UCSD-AML1 (cell line): Measurements from ENCODE around the gene FAM98A.

Experiments
- DNase-seq: peaks from one replicate; lab custom pipeline; 2025; ENCODE audit not compliant: unreplicated experiment; lab: John Stamatoyannopoulos, UW

FAM98A gene

DNA sequence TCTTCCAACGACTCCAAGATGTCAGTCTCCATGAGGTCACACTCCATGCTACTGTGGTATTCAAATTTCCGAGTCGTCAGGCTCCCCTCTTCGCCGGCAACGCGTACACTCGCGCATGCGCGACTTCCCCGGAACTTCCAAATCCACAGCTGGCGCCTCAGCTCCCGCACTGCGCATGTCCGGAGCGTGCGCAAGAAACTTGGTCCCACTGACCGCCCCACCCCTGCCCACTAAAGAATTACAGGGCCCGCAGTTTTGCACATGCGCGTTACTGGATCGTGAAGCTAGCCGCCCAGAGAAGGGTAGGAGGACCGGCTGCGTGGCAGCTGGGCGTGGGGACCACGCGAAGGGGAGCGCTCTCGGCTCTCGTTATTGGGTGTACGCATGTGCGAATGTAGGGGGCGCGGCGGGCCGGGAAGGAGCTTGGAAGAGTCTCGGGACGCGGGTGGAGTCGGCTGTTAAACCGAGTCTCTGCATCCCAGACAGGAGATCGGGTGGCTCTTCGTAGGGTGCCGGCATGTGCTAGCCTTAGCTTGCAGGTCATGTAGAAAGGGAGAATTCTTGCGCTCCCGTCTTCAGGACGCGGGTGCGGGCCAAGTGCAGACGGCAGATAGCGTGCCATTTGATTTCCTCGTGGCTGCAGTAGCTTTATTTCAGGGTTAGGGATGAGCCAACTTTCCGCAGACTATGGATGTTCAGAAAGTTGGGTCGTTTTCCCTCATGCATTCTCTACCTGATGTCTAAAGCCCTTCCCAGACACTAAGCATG is at the start of gene FAM98A:
FAM98A (minus strand) TSS at position 125 of the 768 bp plus-strand sequence; CDS start at position 47, 78 bp downstream.
- DNase-seq, result peak; percentile 100

DNA sequence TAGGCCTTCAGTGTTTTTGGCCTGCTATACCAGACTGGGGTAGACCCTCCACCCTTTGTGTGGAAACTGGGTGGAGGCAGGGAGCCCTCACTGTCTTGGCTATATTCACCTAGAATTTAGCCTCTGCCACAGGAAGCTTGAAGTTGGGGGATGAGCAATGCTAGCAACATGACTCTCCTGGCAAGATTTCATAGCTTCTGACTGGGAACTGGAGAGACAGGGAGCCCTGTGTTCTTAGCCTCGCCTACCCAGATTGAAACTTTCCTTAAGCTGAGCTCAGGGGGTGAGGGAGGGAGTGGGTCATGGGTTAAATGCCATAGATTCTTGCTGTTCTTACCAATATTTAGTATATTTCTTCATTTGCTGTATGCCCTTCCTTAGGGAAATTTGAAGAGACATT is 46.8 kb upstream of the FAM98A start:
- no peak for DNase-seq

DNA sequence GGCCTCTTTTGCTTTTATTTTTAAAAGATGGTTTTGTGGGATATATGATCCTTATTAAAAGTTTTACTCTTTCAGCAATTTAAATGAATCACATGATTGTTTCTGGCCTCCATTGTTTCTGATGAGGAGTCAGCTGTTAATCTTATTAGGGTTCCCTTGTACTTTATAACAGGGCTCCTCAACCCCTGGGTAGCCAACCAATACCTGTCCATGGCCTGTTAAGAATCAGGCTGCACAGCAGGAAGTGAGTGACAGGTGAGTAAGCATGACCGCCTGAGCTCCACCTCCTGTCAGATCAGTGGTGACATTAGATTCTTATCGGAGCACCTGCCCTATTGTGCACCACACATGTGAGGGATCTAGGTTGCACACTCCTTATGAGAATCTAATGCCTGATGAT is 45.1 kb upstream of the FAM98A start:
- no peak for DNase-seq

DNA sequence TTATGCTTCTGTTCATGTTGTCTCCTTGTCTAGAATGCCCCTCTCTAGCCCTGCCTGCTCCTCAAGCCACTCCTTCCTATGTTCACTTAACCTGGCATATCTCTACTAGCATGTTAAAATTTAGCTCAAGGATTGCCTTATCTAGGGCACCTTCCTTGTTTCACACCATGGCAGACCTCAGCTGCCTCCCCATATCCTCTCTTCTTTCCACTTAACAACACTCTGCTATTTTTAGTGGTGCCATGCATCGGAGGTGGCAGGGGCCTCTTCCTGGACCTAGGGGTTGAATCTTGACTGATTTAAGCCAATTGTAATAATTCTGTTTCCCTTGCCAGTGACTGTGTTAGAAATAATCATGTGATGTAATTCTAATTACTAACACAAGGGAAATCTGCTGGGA is 36.9 kb upstream of the FAM98A start:
- DNase-seq, result peak; percentile 17

DNA sequence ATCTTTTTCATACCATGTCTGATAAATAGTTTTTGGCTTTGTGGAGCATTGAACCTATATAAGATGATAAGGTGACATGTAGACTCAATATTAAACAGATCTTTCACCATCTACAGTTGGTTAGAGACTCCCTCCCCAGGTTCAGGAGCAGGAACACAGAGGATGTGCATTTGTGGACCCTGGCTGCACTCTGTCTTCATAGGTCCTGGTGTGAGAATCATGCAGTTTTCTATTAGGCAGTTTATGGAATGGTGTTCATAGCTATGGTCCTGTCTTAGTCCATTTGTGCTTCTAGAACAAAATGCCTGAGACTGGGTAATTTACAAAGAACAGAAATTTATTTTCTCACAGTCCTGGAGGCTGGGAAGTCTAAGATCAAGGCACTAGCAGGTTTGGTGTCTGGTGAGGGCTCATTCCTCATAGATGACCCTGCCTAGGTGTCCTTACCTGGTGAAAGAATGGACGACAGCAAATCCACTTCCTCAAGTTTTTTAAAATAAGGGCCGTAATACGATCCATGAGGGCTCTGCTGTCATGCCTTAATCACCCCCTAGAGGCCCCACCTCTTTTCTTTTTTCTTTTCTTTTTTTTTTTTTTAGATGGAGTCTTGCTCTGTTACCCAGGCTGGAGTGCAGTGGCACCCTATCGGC is 35.3 kb upstream of the FAM98A start:
- DNase-seq, result no peak

DNA sequence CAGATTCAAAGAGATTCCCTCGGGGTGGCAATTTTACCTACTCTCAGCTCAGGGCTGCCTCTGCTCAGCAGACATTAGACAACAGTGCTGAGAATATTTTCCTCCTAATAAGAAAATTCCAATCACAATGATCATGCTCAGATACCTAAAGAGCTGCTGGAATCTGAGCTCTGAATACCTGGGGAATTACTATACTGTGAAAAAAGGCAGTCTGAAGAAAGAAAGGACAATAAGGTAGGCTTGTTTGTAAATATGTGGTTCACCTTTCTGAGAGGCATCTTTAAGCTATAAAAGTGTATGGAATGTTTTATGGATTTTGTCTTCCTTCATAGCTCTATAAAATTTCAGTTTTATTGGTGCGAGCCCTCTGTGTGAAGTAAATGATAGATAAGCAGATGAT is 34.2 kb upstream of the FAM98A start:
- DNase-seq, result no peak

DNA sequence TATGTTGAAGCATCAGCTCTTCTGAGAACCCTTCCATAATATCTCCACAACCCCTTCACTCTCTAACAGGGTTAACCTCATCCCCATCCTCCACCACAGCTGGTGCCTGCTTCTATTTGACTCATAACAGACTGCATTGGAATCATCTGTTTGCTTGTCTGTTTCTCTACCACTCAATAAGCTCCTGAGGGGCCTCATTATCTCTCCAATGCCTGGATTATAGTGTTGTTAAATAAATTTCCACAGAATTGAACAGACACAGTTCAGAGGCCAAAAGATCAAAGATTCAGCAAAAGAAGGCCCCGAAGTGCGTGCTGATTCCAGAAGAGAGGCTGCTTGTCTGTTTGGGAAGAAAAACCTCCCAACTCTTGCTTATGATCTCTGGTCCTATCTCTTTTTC is 33.7 kb upstream of the FAM98A start:
- no peak for DNase-seq

DNA sequence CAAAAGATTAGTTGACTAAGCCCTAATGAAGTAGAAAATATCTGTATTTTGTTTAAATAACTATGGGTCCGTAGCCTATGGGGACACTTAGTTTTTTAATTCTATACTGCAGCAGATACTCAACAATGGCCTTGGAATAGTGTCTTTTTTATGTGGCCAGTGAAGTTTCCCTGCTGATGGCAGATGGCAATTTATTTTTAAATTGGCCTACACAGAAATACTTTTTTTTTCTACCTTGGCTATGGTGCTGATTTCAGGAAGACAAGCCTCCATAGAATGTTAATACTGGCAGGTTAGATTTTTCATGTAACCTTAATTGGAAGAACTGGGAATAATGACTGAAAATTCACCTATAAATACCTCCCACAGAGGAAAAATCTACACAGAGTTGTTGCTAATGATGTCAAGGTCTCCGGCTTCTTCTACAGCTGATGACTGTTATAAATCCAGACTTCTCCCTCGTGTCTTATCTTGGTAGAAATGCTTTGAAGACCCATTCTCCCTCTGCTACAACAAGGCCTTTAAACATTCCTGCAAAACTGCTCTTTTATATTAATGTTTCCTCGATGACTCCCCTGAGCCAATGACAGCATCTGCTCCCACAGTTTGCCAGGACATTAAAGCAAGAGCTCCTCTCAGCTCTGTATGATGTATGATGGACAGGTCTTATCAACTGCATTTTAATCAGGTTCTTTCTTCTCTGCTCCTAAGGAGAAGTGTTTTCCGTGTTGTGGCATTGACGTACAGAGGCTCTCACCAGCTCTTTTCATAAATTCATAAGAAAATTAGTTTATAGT is 29.1 kb upstream of the FAM98A start:
- DNase-seq, result no peak

DNA sequence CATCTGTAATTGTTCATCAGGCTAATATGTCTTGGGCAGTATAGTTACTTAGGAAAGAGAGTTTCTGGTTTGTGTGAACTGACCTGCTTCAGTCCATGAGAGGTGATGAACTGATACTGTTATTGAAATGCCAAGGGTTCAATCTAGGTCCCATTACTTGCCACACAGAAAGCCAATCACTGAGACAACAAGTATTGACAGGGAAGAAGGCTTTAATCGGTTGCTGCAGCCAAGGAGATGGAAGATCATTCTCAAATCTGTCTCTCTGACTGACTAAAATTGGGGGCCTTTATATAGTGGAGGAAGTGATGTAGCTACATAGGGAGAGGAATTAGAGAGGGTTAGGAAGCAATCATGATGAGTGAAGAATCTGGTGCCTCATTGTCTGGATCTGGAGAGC is 19.9 kb upstream of the FAM98A start:
- DNase-seq, result no peak

DNA sequence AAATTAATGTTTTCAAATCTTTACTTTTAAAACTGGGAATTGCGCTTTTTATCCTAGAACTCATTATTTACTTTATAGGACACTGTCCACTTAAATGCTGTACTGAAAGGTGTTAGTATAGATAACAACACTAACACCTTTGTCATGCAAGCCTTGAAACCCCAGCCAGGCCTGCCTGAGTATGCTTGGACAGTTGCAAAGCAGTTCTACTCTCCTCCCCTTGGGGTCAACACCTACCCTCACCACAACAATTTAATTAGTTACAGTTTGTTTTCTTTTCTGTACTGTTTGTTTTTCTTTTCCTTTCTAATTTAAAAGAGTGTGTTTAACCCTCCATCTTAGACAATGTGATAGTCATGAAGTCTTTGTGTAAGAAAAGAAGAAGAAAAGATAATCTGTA is 18.9 kb upstream of the FAM98A start:
- DNase-seq, result no peak

DNA sequence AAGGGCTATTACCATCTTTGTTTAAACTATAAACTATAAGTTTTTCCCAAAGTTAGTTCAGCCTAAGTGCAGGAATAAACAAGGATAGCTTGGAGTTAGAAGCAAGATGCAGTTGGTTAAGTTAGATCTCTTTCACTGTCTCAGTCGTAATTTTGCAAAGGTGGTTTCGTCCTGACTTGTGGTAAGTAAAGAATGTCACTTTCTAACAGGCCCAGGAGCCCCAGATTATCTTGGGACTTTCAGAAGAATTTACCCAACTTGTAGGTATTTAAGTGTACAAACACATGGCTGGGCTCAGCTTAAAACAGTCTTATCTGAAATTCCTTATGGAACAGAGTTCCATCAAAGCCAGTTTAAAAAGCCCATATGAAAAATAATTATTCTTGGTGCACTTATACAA is 18.3 kb upstream of the FAM98A start:
- no peak for DNase-seq

DNA sequence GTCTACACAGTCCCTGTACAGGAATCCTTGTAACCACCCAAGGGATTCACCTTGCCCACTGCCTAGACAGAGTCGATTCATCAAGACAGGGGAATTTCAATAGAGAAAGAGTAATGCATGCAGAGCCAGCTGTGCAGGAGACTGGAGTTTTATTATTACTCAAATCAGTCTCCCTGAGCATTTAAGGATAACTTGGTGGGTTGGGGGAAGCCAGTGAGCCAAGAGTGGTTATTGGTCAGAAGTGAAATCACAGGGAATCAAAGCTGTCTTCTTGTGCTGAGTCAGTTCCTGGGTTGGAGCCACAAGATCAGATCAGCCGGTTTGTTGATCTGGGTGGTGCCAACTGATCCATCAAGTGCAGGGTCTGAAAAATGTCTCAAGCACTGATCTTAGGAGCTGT is 17.8 kb upstream of the FAM98A start:
- DNase-seq, result no peak

DNA sequence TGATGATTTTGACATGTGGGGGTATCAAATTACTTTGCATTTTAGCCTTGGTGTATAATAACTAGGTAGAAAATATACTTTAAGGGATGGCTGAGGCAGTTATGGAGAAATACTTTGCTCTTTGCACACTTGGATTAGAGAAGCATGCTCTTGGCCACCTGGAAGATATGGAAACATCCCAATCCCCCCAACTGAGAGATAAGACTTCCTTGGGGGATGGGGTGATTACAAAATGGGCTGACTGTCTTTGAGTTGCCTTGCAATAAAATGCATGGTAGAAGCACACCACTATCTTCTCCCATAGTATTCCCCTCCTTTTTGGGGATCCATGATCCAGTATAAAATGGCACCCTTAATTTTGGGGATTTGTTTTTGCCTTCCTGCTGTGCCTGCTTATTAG is 15.1 kb upstream of the FAM98A start:
- no peak for DNase-seq

DNA sequence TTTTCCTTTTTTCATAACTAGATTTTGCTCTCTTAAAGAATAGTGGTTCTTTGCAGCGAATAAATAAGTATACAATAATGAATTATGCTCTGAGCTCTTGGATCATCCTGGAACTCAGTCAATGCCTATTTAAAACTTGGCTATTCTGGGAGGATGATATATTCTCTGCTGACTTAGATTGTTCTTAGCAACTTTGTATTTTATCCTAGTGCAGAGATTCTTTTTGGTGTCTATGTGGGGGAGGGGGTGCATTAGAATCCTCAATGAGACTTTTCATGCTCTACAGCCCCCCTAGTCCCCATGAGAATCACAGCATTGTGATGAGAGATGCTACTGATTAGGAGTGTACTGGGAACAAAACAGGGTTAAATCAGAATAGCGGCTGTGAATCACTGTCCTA is 8.8 kb upstream of the FAM98A start:
- no peak for DNase-seq

DNA sequence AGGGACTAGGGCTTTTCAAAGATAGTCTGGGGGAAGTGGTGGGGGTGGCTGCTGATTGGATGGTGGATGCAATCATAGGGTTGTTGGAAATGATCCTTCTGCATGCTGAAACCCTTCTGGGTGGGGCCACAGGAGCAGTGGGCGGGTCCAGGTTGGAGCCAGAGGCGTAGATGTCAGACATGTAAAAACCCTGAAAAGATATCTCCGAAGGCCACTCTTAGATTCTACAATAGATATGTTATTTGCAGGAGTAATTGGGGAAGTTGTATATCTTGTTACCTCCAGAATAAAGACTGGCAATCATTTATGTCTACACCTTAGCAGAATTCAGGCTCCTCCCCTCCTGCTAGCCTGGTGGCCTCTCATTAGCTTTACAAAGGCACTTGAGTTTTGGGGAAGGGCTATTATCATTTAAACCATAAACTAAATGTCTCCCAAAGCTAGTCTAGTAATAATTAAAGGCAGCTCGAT is 8.2 kb upstream of the FAM98A start:
- no peak for DNase-seq

DNA sequence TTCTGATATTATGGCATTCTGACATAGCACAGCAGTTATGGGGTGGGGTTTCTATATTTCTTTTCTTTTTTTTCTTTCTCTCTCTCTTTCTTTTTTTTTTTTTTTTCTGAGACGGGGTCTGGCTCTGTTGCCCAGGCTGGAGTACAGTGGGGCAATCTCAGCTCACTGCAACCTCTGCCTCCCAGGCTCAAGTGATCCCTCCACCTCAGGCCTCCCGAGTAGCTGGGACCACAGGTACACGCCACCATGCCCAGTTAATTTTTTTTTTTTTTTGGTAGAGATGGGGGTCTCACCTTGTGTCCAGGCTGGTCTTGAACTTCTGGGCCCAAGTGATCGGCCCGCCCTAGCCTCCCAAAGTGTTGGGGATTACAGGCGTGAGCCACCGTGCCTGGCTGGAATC is 7.5 kb upstream of the FAM98A start:
- DNase-seq, result no peak

DNA sequence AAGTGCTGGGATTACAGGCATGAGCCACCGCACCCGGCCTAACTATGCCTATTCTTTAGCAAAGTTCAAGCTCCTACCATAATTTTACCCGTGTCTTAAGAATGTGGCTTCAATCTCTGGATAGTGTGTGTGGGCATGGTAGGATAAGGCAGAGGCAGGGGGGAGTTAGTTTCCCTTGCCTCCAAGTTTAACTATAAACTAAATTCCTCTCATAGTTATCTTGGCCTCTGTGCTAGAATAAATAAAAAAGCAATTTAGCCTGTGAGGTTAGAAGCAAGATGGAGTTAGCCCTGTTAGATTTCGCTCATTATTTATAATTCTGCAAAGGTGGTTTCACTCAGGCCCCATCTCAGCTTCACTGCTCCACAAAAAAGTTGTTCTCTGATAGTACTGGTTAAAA is 7.0 kb upstream of the FAM98A start:
- no peak for DNase-seq

DNA sequence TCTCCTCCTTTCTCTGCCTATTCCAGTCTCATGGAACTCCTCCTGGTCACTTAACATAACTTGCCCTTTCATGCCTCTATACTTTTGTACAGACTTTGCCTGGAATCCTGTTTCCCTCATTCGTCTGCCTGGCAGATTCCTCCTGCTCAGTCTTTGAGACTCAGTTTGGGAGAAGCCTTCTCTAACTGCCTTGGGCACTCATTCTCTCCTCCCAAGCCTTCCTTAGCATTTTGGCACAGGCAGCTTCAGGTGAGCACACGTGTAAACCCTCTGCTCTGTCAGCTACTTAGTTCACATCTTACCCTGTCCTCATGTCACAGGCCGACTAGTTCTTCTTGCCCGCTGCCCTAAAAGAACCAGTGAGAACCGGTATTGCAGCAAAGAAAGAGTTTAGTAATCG is 6.0 kb upstream of the FAM98A start:
- no peak for DNase-seq

DNA sequence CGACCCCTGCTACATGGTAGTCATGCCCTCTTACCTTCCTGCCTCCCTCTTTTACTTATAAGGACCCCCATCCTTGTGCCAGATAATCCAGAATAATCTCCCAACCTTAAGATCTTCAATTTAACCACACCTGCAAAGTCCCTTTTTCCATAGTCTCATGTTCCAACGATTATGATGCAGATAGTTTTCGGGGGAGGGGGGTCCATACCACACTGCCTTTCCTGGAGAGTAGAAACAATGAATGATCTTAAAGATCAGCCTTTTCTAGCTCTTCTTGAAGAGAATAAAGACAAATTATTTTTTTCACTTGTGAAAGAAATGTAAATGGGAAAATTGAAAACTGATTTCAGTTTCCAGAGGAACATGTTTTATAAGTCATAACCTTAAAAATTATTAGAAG is 4.3 kb upstream of the FAM98A start:
- no peak for DNase-seq

DNA sequence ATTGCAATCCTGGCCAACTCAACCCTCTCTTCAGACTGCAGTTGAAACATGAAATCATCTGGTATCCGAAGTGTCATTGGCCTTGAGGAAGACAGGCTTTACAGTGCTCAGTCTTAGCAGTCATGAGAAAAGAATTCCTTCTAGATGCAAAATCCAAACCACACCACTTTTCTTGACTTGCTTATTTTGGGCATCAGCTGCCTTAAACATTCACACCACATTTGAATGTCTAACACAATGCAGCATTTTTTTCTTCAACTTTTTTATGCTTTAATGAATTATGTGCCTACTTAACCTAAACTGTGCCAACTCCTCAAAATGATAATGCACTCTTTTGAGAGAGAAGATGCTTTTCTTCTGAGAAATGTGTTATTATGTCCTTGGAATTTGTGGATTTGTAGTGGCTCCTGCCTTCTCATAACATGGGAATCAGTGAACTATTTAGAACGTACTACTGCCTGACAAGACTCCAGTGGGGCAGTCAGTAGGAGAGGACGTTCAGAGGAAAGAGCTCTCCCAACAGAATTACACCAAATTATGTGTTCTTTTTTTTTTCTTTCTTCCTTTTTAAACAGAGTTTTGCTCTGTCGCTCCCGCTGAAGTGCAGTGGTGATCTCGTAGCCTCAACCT is 3.2 kb upstream of the FAM98A start:
- no peak for DNase-seq

DNA sequence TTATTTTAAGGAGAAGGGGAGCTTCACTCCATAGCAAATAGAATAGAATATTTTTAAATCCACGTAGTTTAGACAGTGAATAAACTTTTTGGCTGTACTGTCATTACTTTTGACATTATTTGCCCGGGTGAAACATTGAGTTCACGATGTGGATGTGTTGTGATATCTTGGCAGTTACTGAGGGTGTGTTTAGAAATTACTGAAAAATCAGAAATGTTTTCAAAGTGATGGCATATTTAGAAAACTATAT is 769 bp upstream of the FAM98A start:
- DNase-seq, result no peak
